Measurements from ENCODE around the gene LIN37. TPM values are rescaled to one million over a fixed set of nuclear protein-coding genes. Genes with fewer than 3 reads are reported as not detected.

The LIN37 gene
- total and polyA plus RNA-seq, 2 of the 13 experiments (the other 11 are each of a cell fraction or from before 2014, with no cell fraction given): 6.3 to 8.7 TPM

DNA sequence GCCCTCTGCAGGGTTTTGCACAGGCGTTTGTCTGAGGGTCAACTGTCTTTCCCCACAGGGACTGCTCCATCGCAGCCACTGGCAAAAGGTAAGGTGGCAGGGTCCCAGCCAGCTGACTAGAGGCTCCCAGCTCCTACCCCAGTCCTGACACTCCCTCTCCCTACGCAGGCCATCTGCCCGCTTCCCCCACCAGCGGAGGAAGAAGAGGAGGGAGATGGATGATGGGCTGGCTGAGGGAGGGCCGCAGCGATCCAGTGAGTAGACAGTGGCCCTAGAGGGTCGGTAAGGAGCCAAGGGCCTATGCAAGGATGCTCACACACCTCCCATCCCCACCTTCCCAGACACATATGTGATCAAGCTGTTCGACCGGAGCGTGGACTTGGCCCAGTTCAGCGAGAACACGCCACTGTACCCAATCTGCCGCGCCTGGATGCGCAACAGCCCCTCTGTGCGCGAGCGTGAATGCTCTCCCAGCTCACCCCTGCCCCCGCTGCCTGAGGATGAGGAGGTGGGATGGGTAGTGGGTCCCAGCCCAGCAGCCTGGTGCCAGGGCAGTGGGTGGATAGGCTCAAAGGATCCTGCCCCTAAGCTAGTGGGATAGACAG, 4.5 kb downstream of the LIN37 start:
- intact Hi-C loops (cut with micrococcal nuclease; ENCODE audit: unreplicated experiment): no loop called here
- Histone ChIP-seq H2AFZ (ENCODE audit: low read length) (no peak overlapping the region), H3K9ac (ENCODE audit: insufficient read depth, low read depth, low read length) (no peak overlapping the region), H3K4me1 (ENCODE audit: insufficient read depth, low read length) (peaks cover 21% of the 10 kb centered on the region), H3K9me3 (ENCODE audit: low read length) (no peaks in the 10 kb centered on the region), H3K27me3 (ENCODE audit: control insufficient read depth in 1 of 2, insufficient read depth in 2 of 2, low read length in 2 of 2) (no peaks in the 10 kb centered on the region; a peak in 1 of 5 replicates), H3K4me3 (replicated peaks in 1 of 3; ENCODE audit: insufficient read depth in 1 of 3, low read depth in 2 of 3, low read length in 3 of 3) (no peak overlapping the region), H3K27ac (ENCODE audit: extremely low read length, insufficient read depth, low read length) (no peak overlapping the region), H3K4me2 (ENCODE audit: low read depth, low read length) (no peak overlapping the region), H3K79me2 (ENCODE audit: insufficient read depth, low read length) (peaks cover 11% of the 10 kb centered on the region), H3K36me3 (replicated peaks in 1 of 2; ENCODE audit: control insufficient read depth in 1 of 2, insufficient read depth in 2 of 2, low read length in 2 of 2) (peaks cover 3 to 20% of the 10 kb centered on the region in 2 experiments; a peak in 3 of 5 replicates), H4K20me1 (ENCODE audit: insufficient read depth, low read length) (no peaks in the 10 kb centered on the region)
- no TSS peak for BruUV-seq (replicated peaks)
- POLR2A ChIA-PET: no interaction called here
- in situ Hi-C loops (cut with HindIII; ENCODE audit: extremely low pct_ligation_motif_present, low pct_unique_long_range_greater_than_20kb): no loop called here
- CTCF ChIA-PET (ENCODE audit: low intra/inter-chr PET ratio, low total read pairs): no interaction called here
- FAIRE-seq (no peak), DNase-seq (ENCODE audit: low spot score) (no peak), ATAC-seq (no peak)
- TF ChIP-seq ZNF253 (CRISPR knock-in tag; IDR thresholded peaks at IDR 0.05; ENCODE audit: borderline replicate concordance): no peak
- TF ChIP-seq ZNF766 (CRISPR knock-in tag; IDR thresholded peaks at IDR 0.05; ENCODE audit: borderline replicate concordance): no peak
- no peak for TF ChIP-seq ZNF496 (CRISPR knock-in tag; IDR thresholded peaks at IDR 0.05; ENCODE audit: insufficient replicate concordance)
- TF ChIP-seq ZNF563 (CRISPR knock-in tag; IDR thresholded peaks at IDR 0.05): no peak
- no peak for TF ChIP-seq ZNF549 (CRISPR knock-in tag; IDR thresholded peaks at IDR 0.05)
- TF ChIP-seq ZNF33A (CRISPR knock-in tag; IDR thresholded peaks at IDR 0.05; ENCODE audit: borderline replicate concordance): no peak
- TF ChIP-seq PHF5A (CRISPR knock-in tag; IDR thresholded peaks at IDR 0.05; ENCODE audit: low read depth, unreplicated experiment): no peak
- TF ChIP-seq NONO (IDR thresholded peaks at IDR 0.05): no peak
- TF ChIP-seq NONO (CRISPR knock-in tag; conservative IDR thresholded peaks at IDR 0.05): no peak
- TF ChIP-seq NR2F1 (CRISPR knock-in tag; IDR thresholded peaks at IDR 0.05): no peak
- 93% methylated on average over 19 of the region's 20 CpGs for WGBS (ENCODE audit: low lambda C conversion rate)
